NB4 (cell line): Measurements from ENCODE around the gene IL17REL.

Experiments
- MYC ChIP-seq: IDR thresholded peaks from 2 replicates; pipeline ENCODE4 v1.6.1; 2011; ENCODE audit warnings: low read depth, low read length
- POLR2A ChIP-seq: IDR thresholded peaks from 2 replicates; pipeline ENCODE4 v1.6.1; 2011; ENCODE audit warnings: mild to moderate bottlenecking; ENCODE audit not compliant: insufficient read length; ENCODE audit errors: extremely low read depth
- TF ChIP-seq, protein P1 (sequence below): IDR thresholded peaks from one replicate; pipeline ENCODE4 v1.5.1; 2012; ENCODE audit warnings: low read depth, low read length
- TF ChIP-seq, protein P2 (sequence below): IDR thresholded peaks from 2 replicates; pipeline ENCODE4 v1.6.1; 2011; ENCODE audit warnings: low read depth, low read length

DNA sequence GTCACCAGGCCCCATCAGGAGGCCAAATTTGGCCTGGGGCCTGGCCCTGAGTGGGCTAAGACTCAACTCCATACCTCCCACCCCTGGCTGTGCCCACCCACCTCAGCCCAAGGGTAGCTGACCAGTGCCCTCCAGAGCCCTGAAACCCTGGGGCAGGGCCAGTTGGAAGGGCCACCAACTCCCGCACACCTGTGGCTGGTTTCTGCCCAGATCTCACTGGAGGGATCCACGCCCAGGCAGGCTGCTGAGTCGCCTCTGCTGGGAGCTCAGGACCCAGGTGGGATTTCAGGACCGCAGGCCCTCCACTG, 60.9 kb downstream of the IL17REL start:
- no peak for TF ChIP-seq POLR2A
- TF ChIP-seq, protein P1, sequence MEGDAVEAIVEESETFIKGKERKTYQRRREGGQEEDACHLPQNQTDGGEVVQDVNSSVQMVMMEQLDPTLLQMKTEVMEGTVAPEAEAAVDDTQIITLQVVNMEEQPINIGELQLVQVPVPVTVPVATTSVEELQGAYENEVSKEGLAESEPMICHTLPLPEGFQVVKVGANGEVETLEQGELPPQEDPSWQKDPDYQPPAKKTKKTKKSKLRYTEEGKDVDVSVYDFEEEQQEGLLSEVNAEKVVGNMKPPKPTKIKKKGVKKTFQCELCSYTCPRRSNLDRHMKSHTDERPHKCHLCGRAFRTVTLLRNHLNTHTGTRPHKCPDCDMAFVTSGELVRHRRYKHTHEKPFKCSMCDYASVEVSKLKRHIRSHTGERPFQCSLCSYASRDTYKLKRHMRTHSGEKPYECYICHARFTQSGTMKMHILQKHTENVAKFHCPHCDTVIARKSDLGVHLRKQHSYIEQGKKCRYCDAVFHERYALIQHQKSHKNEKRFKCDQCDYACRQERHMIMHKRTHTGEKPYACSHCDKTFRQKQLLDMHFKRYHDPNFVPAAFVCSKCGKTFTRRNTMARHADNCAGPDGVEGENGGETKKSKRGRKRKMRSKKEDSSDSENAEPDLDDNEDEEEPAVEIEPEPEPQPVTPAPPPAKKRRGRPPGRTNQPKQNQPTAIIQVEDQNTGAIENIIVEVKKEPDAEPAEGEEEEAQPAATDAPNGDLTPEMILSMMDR = no peak
- TF ChIP-seq, protein P2, sequence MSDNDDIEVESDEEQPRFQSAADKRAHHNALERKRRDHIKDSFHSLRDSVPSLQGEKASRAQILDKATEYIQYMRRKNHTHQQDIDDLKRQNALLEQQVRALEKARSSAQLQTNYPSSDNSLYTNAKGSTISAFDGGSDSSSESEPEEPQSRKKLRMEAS = no peak
- no peak for TF ChIP-seq MYC
